Stomach (tissue), 9 donors: ENCODE results near the gene SPIRE2. TPM values are rescaled to one million over a fixed set of nuclear protein-coding genes. Genes with fewer than 3 reads are reported as not detected.
"Not testable (repeated sequence)": the region's sequence is repeated elsewhere in the genome, so short reads cannot be mapped to it uniquely, and the experiment has no call there.

Experiments used
- DNase-seq, 2 donors: peaks; one replicate each; pipeline versions ENCODE4 v3.0.0 to v3.0.0-alpha.2; 2013 to 2019
- H3K27ac ChIP-seq, 5 donors: fragments of 200-600 bp in 4 of 5; sonication (generic) in 4 of 5; one replicate each; pipeline ENCODE4 v1.5.1; 2013 to 2019; ENCODE audit warnings: mild to moderate bottlenecking in 1 of 5, moderate library complexity in 1 of 5
- H3K27me3 ChIP-seq, 3 donors: fragments of 200-600 bp; sonication (generic); one replicate each; pipeline ENCODE4 v1.5.1; 2017 to 2019; ENCODE audit warnings: mixed run types in 1 of 3
- H3K36me3 ChIP-seq, 4 donors: fragments of 200-600 bp; sonication (generic); 1 replicate in 3 of 4; 2 replicates in 1 of 4; pipeline ENCODE4 v1.5.1; 2016 to 2019
- H3K4me1 ChIP-seq, 4 donors: fragments of 200-600 bp; sonication (generic); one replicate each; pipeline ENCODE4 v1.5.1; 2016 to 2019
- H3K4me3 ChIP-seq, 4 donors: fragments of 200-600 bp; sonication (generic) in 3 of 4; one replicate each; pipeline ENCODE4 v1.5.1; 2016 to 2019; ENCODE audit warnings: mild to moderate bottlenecking in 1 of 4
- H3K9me3 ChIP-seq, 4 donors: fragments of 200-600 bp; sonication (generic); one replicate each; pipeline ENCODE4 v1.5.1; 2016 to 2019
- EP300 ChIP-seq: sonication (generic); formaldehyde crosslinking; IDR thresholded peaks from one replicate; pipeline ENCODE4 v1.6.1; 2017; ENCODE audit warnings: antibody characterized with exemption
- POLR2A ChIP-seq, 4 donors: fragments of 450-650 bp; IDR thresholded peaks; one replicate each; pipeline ENCODE4 v1.6.1; 2016; ENCODE audit warnings: antibody characterized with exemption in 4 of 4, control low read depth in 2 of 4, mild to moderate bottlenecking in 1 of 4, moderate library complexity in 1 of 4
- POLR2AphosphoS5 ChIP-seq, 3 donors: sonication (generic); formaldehyde crosslinking; IDR thresholded peaks; one replicate each; pipeline ENCODE4 v1.6.1; 2016; ENCODE audit warnings: antibody characterized with exemption in 3 of 3
- WGBS, 5 donors: extraction: QIAGEN DNeasy Blood & Tissue Kit in 3 of 5; methylation state at CpG; one replicate each; pipeline versions ENCODE4 v1.1.5 to v1.1.7; 2013 to 2018; 5-methylcytosine and 5-hydroxymethylcytosine counted together
- intact Hi-C: fragments of 100-400 bp; cut with DNase I; formaldehyde crosslinking; loops from one replicate; pipeline ENCODE4 v1.15.1; 2023; ENCODE audit warnings: low total_unique reads
- polyA plus RNA-seq, 3 donors: library from polyadenylated mRNA; stranded (reverse); fragments of 200-250 nt; gene quantifications; one replicate each; pipeline ENCODE4 v1.2.3, GENCODE V29; 2013
- total RNA-seq, 5 donors: library from RNA; depleted of rRNA; stranded (reverse); fragments of >200 nt; gene quantifications; one replicate each; pipeline versions ENCODE4 v1.1.0 to v1.2.3, GENCODE V29; 2014 to 2016
- TF ChIP-seq, protein P1 (sequence below), 7 experiments: fragments of 450-650 bp in 4 of 7; fragments of 200-600 bp in 3 of 7; sonication (generic) in 3 of 7; IDR thresholded peaks; one replicate each; pipeline ENCODE4 v1.5.1; 2016 to 2019; ENCODE audit warnings: antibody characterized with exemption in 7 of 7, control low read depth in 2 of 7, mild to moderate bottlenecking in 1 of 7
- donor health status: healthy with polysubstance abuse.
- donor health status: Bipolar disorder and iron deficiency.
- donor health status: healthy.

SPIRE2 gene
- total and polyA plus RNA-seq, 8 donors, result 3.9 to 230 (median 25.0) TPM

DNA sequence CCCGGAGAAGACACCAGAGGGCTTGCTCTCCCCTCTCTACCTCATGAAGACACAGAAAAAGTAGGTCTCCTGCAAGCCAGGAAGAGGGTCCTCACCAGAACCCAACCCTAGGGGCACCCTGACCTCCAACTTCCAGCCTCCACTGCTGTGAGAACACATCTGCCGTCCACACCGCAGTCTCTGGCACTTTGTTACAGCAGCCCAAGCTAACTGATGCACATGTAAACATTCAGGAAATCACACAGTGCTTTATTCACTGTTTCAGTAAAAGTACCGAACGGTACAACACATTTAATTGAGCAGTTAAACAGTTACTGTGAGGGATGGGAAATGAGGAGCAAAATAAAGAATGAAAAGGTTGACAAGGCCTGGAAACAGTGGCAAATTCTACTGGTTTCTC is 30.1 kb upstream of the SPIRE2 start:
- Histone ChIP-seq H3K27me3 (no peaks in the 10 kb centered on the region), H3K4me3 (no peak overlapping the region), H3K36me3 (peaks cover 0 to 5% (median 2%) of the 10 kb centered on the region in 4 donors), H3K4me1 (peaks cover 0 to 8% (median 0%) of the 10 kb centered on the region in 4 donors), H3K27ac (no peak overlapping the region), H3K9me3 (no peaks in the 10 kb centered on the region)
- TF ChIP-seq EP300 (no peak), POLR2AphosphoS5 (IDR thresholded peaks at IDR 0.05) (no peak), POLR2A (IDR thresholded peaks at IDR 0.05) (no peak)
- TF ChIP-seq, protein P1, sequence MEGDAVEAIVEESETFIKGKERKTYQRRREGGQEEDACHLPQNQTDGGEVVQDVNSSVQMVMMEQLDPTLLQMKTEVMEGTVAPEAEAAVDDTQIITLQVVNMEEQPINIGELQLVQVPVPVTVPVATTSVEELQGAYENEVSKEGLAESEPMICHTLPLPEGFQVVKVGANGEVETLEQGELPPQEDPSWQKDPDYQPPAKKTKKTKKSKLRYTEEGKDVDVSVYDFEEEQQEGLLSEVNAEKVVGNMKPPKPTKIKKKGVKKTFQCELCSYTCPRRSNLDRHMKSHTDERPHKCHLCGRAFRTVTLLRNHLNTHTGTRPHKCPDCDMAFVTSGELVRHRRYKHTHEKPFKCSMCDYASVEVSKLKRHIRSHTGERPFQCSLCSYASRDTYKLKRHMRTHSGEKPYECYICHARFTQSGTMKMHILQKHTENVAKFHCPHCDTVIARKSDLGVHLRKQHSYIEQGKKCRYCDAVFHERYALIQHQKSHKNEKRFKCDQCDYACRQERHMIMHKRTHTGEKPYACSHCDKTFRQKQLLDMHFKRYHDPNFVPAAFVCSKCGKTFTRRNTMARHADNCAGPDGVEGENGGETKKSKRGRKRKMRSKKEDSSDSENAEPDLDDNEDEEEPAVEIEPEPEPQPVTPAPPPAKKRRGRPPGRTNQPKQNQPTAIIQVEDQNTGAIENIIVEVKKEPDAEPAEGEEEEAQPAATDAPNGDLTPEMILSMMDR (IDR thresholded peaks at IDR 0.05), result no peak
- DNase-seq, result no peak
- intact Hi-C loops, result no loop called here
- 88 to 93% (median 92%) methylated on average over 5 of the region's 5 CpGs for WGBS, 5 donors

GRCh38 chr16:89798832-89799370 is 29.4 kb upstream of the SPIRE2 start:
- Histone ChIP-seq H3K27me3 (no peaks in the 10 kb centered on the region), H3K4me3 (no peak overlapping the region), H3K27ac (peak overlapping the region in 1 of 5 donors; percentile 24), H3K36me3 (peaks cover 0 to 5% (median 2%) of the 10 kb centered on the region in 4 donors), H3K9me3 (no peaks in the 10 kb centered on the region), H3K4me1 (peaks cover 0 to 8% (median 0%) of the 10 kb centered on the region in 4 donors)
- WGBS, 5 donors, result 70 to 90% (median 86%) methylated on average over 13 to 15 of the region's 15 CpGs
- peak in 1 of 2 donors; percentile 43 for DNase-seq
- TF ChIP-seq POLR2AphosphoS5 (IDR thresholded peaks at IDR 0.05) (no peak), POLR2A (IDR thresholded peaks at IDR 0.05) (no peak), EP300 (no peak)
- TF ChIP-seq, protein P1 (IDR thresholded peaks at IDR 0.05), result no peak
- intact Hi-C loops, result no loop called here

DNA sequence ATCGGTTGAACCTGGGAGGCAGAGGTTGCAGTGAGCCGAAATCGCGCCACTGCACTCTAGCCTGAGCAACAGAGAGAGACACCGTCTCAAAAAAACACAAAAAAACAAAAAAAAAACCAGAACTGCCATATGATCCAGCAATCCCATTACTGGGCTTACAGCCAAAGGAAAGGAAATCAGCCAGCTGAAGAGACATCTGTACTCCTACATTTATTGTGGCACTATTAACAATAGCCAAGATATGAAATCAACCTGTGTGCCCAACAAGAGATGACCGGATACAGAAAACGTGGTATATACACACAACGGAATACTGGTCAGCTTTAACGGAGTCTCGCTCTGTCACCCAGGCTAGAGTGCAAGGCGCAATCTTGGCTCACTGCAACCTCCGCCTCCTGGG is 26.5 kb upstream of the SPIRE2 start:
- WGBS, 5 donors, result 83 to 91% (median 85%) methylated on average over 12 of the region's 12 CpGs
- H3K27me3 ChIP-seq, result no peaks in the 10 kb centered on the region
- no peak overlapping the region for H3K4me3 ChIP-seq
- intact Hi-C loops, result no loop called here
- H3K36me3 ChIP-seq, result peaks cover 0 to 5% (median 2%) of the 10 kb centered on the region in 4 donors
- no peak overlapping the region for H3K27ac ChIP-seq
- H3K9me3 ChIP-seq, result no peaks in the 10 kb centered on the region
- TF ChIP-seq, protein P1 (IDR thresholded peaks at IDR 0.05), result no peak
- no peak for TF ChIP-seq POLR2AphosphoS5 (IDR thresholded peaks at IDR 0.05)
- TF ChIP-seq EP300, result no peak
- TF ChIP-seq POLR2A (IDR thresholded peaks at IDR 0.05), result no peak
- no peak for DNase-seq
- peaks cover 0 to 8% (median 0%) of the 10 kb centered on the region in 4 donors for H3K4me1 ChIP-seq

DNA sequence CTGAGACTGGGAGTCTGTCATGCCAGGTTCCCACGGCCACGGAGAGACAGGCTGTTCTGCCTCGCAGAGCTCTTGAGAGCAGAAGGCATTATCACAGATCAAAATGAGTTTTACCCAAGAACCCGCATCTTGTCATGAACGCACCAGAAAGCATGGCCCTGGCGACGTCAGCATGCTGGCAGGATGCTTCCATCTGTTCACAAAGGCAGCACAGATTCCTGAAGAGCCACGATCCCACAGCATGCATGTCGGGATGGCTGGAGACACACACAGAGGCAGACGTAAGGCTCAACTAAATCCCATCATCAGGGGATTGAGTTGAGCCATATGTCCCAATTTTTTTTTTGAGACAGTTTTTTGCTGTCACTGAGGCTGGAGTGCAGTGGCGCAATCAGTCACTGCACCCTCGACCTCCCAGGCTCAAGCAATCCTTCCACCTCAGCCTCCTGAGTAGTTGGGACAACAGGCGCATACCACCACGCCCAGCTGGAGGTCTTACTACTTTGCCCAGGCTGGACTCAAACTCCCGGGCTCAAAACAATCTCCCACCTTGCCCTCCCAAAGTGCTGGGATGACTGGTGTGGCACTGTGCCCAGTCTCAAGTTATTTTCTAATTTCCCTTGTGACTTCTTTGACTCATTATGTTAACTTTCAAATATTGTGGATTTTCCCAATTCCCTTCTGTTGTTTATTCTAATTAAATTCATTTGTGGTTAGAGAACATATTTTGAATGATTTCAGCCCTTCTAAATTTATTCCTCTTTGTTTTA is 23.0 kb upstream of the SPIRE2 start:
- intact Hi-C loops, result no loop called here
- Histone ChIP-seq H3K4me1 (no peaks in the 10 kb centered on the region), H3K27ac (peak overlapping the region in 1 of 5 donors; percentile 7), H3K36me3 (no peaks in the 10 kb centered on the region), H3K9me3 (no peaks in the 10 kb centered on the region), H3K4me3 (no peak overlapping the region), H3K27me3 (no peaks in the 10 kb centered on the region)
- 83 to 89% (median 84%) methylated on average over 15 of the region's 15 CpGs for WGBS, 5 donors
- DNase-seq, result no peak
- TF ChIP-seq EP300 (no peak), POLR2A (IDR thresholded peaks at IDR 0.05) (no peak), POLR2AphosphoS5 (IDR thresholded peaks at IDR 0.05) (no peak)
- TF ChIP-seq, protein P1 (IDR thresholded peaks at IDR 0.05), result no peak

GRCh38 chr16:89806589-89807193 is 21.6 kb upstream of the SPIRE2 start:
- 71 to 88% (median 86%) methylated on average over 15 to 16 of the region's 16 CpGs for WGBS, 5 donors
- H3K27ac ChIP-seq, H3K27me3 ChIP-seq, H3K36me3 ChIP-seq, H3K4me1 ChIP-seq, DNase-seq, H3K4me3 ChIP-seq, intact Hi-C loops, H3K9me3 ChIP-seq: not testable (repeated sequence)
